OCI-LY1 (cell line): ENCODE data around the gene CDK5RAP2.

ENCODE experiments used
- EZH2 ChIP-seq: fragments of 200-600 bp; sonication (generic), shearing (Covaris generic); IDR thresholded peaks from 2 replicates; pipeline ENCODE4 v1.8.0; 2017; ENCODE audit warnings: borderline replicate concordance, mixed run types, mild to moderate bottlenecking, antibody characterized with exemption, low read length, moderate library complexity, mixed read lengths
- TF ChIP-seq, protein P1 (sequence below): fragments of 200-600 bp; sonication (generic), shearing (Covaris generic); IDR thresholded peaks from 2 replicates; pipeline ENCODE4 v1.5.1; 2017; ENCODE audit warnings: mild to moderate bottlenecking, antibody characterized with exemption, low read length, moderate library complexity, mixed read lengths

DNA sequence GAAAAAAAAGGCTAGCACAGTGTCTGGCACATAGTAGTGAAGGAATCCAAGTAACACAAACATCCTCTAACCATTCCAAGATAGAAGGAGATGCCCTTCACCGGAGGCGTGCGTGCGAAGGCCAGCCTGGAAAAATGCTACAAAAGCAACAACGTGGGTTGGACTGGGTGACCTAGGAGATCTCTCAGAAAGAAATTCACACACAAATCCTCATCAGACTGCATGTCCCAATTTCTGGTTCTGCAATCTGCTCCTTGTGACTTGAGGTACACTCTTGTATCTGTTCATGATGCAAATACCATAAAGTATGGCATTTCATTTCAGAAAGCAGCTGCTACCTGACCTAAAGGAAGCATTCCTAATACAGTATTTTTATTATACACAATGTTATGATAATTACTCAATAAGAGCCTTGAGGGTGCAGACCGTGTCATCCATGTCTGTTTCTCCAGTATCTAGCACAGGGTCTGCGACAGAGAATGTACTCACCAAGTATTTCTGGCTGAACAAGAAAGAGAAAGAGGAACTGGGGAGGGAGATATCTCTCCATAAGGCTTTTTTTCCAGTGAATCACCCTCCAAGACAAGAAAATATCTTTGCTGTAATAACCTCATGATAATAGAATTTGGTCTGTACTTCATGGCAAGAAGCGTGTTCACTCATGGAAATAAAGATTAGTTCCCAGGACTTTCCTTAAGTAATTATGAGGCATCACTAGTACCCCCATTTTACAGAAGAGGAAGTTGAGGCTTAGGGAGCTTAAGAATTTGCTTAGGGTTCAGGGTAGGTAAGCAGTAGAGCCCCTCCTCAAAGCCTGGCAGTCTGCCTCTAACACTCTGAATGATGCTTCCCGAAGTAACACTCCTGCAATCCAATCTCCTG lies 138.3 kb downstream of the CDK5RAP2 start:
- no peak for TF ChIP-seq EZH2
- TF ChIP-seq, protein P1, sequence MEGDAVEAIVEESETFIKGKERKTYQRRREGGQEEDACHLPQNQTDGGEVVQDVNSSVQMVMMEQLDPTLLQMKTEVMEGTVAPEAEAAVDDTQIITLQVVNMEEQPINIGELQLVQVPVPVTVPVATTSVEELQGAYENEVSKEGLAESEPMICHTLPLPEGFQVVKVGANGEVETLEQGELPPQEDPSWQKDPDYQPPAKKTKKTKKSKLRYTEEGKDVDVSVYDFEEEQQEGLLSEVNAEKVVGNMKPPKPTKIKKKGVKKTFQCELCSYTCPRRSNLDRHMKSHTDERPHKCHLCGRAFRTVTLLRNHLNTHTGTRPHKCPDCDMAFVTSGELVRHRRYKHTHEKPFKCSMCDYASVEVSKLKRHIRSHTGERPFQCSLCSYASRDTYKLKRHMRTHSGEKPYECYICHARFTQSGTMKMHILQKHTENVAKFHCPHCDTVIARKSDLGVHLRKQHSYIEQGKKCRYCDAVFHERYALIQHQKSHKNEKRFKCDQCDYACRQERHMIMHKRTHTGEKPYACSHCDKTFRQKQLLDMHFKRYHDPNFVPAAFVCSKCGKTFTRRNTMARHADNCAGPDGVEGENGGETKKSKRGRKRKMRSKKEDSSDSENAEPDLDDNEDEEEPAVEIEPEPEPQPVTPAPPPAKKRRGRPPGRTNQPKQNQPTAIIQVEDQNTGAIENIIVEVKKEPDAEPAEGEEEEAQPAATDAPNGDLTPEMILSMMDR = no peak
